Panc1 (cell line): ENCODE measurements around the gene SNRNP35. TPM values are rescaled to one million over a fixed set of nuclear protein-coding genes. Genes with fewer than 3 reads are reported as not detected.

ENCODE experiments used
- ATAC-seq: fragments of 200-7000 bp; cut with Tn5 transposase; 2 replicates; pipeline ENCODE4 v1.9.1; 2020; ENCODE audit warnings: mild to moderate bottlenecking, moderate library complexity
- BruUV-seq: library from RNA; stranded (reverse); fragments of 400-500 nt; replicated peaks from 2 replicates; lab custom pipeline; 2021; lab: Mats Ljungman, UMichigan
- CTCF ChIA-PET: fragments of 300-600 bp; sonication (Branson Sonifier 250); formaldehyde crosslinking; loops from one replicate; lab custom pipeline; 2022; ENCODE audit warnings: antibody characterized with exemption; lab: Charles Lee
- POLR2A ChIA-PET: fragments of 300-600 bp; sonication (Branson Sonifier 250); formaldehyde crosslinking; loops from one replicate; lab custom pipeline; 2022; ENCODE audit warnings: antibody characterized with exemption; lab: Charles Lee
- DNase-seq: peaks from one replicate; pipeline ENCODE4 v3.0.0-alpha.2; 2010; ENCODE audit warnings: low read depth, low spot score
- H3K27ac ChIP-seq: 2 replicates; pipeline ENCODE4 v1.5.1; 2011; ENCODE audit warnings: mild to moderate bottlenecking, low read length, inconsistent platforms
- H3K27me3 ChIP-seq: fragments of 200-500 bp; sonication (Bioruptor generic); 2 replicates; pipeline ENCODE4 v1.6.0; 2014; ENCODE audit warnings: low read length, inconsistent platforms; ENCODE audit not compliant: control insufficient read depth, insufficient read depth
- H3K36me3 ChIP-seq: fragments of 200-500 bp; sonication (Bioruptor generic); 2 replicates; pipeline ENCODE4 v1.5.1; 2014; ENCODE audit warnings: inconsistent platforms, mild to moderate bottlenecking, low read length, moderate library complexity; ENCODE audit not compliant: control insufficient read depth, insufficient read depth
- H3K4me1 ChIP-seq: 2 replicates; pipeline ENCODE4 v1.5.1; 2011; ENCODE audit warnings: inconsistent platforms, mild to moderate bottlenecking, low read length, moderate library complexity; ENCODE audit not compliant: control insufficient read depth, insufficient read depth
- H3K4me3 ChIP-seq, 2 experiments: 2 replicates each; pipeline ENCODE4 v1.5.1; 2011 to 2012; ENCODE audit warnings: low read depth in 2 of 2, low read length in 2 of 2, mild to moderate bottlenecking in 2 of 2, inconsistent platforms in 1 of 2, moderate library complexity in 1 of 2
- H3K9me3 ChIP-seq: fragments of 200-500 bp; sonication (Bioruptor generic); 2 replicates; pipeline ENCODE4 v1.5.1; 2014; ENCODE audit warnings: low read depth, mild to moderate bottlenecking, inconsistent platforms, low read length, moderate library complexity; ENCODE audit not compliant: control insufficient read depth, insufficient read depth
- POLR2AphosphoS5 ChIP-seq: IDR thresholded peaks from 2 replicates; pipeline ENCODE4 v1.6.1; 2012; ENCODE audit warnings: mild to moderate bottlenecking, low read depth, low read length, moderate library complexity
- REST ChIP-seq, 2 experiments: IDR thresholded peaks; 2 replicates each; pipeline ENCODE4 v1.6.1; 2011 to 2012; ENCODE audit warnings: low read depth in 2 of 2, control low read depth in 1 of 2, low read length in 1 of 2, mild to moderate bottlenecking in 1 of 2, moderate library complexity in 1 of 2; ENCODE audit not compliant: insufficient read depth in 1 of 2
- SIN3A ChIP-seq: IDR thresholded peaks from 2 replicates; pipeline ENCODE4 v1.6.1; 2012; ENCODE audit warnings: low read depth, mild to moderate bottlenecking, low read length, moderate library complexity, borderline replicate concordance; ENCODE audit not compliant: insufficient read depth
- TCF7L2 ChIP-seq: IDR thresholded peaks from 2 replicates; pipeline ENCODE4 v1.6.1; 2011; ENCODE audit warnings: mild to moderate bottlenecking, low read depth, low read length, inconsistent platforms
- in situ Hi-C: cut with HindIII; loops from 2 replicates; pipeline ENCODE4 v1.10.0; 2016; ENCODE audit warnings: low sequenced_read_pairs, low pct_unique_long_range_greater_than_20kb
- intact Hi-C: fragments of 100-400 bp; cut with micrococcal nuclease; formaldehyde crosslinking; loops from one replicate; pipeline ENCODE4 v1.10.0; 2022; ENCODE audit not compliant: unreplicated experiment
- total RNA-seq: library from RNA; stranded (reverse); gene quantifications from one replicate; pipeline ENCODE4 v1.2.1, GENCODE V29; 2021; ENCODE audit not compliant: unreplicated experiment
- TF ChIP-seq, protein P1 (sequence below): fragments of 450-650 bp; IDR thresholded peaks from 2 replicates; pipeline ENCODE4 v1.5.1; 2017; ENCODE audit warnings: mild to moderate bottlenecking

Gene SNRNP35
- total RNA-seq, 1 experiment from 2014 or later = 16.5 TPM

GRCh38 chr12:123498126-123498825 lies 40.3 kb downstream of the SNRNP35 start:
- no peak overlapping the region for H3K27ac ChIP-seq
- BruUV-seq = no TSS peak
- POLR2A ChIA-PET = no interaction called here
- no peaks in the 10 kb centered on the region for H3K4me1 ChIP-seq
- CTCF ChIA-PET = no interaction called here
- ATAC-seq (no peak), DNase-seq (no peak)
- in situ Hi-C loops = no loop called here
- no peak for TF ChIP-seq TCF7L2
- no peak for TF ChIP-seq REST (IDR thresholded peaks at IDR 0.05; ENCODE audit: insufficient read depth in 1 of 2, low read depth in 2 of 2, low read length in 1 of 2)
- no peak for TF ChIP-seq SIN3A
- TF ChIP-seq POLR2AphosphoS5 = no peak
- TF ChIP-seq, protein P1, sequence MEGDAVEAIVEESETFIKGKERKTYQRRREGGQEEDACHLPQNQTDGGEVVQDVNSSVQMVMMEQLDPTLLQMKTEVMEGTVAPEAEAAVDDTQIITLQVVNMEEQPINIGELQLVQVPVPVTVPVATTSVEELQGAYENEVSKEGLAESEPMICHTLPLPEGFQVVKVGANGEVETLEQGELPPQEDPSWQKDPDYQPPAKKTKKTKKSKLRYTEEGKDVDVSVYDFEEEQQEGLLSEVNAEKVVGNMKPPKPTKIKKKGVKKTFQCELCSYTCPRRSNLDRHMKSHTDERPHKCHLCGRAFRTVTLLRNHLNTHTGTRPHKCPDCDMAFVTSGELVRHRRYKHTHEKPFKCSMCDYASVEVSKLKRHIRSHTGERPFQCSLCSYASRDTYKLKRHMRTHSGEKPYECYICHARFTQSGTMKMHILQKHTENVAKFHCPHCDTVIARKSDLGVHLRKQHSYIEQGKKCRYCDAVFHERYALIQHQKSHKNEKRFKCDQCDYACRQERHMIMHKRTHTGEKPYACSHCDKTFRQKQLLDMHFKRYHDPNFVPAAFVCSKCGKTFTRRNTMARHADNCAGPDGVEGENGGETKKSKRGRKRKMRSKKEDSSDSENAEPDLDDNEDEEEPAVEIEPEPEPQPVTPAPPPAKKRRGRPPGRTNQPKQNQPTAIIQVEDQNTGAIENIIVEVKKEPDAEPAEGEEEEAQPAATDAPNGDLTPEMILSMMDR = no peak
- intact Hi-C loops = no loop called here
- no peaks in the 10 kb centered on the region for H3K9me3 ChIP-seq
- no peaks in the 10 kb centered on the region for H3K36me3 ChIP-seq
- no peaks in the 10 kb centered on the region for H3K27me3 ChIP-seq
- H3K4me3 ChIP-seq = no peak overlapping the region

- H3K27ac ChIP-seq = no peak overlapping the region
- H3K36me3 ChIP-seq = no peaks in the 10 kb centered on the region
- in situ Hi-C loops = no loop called here
- ATAC-seq (no peak), DNase-seq (no peak)
- intact Hi-C loops = no loop called here
- H3K27me3 ChIP-seq = no peaks in the 10 kb centered on the region
- H3K4me3 ChIP-seq = no peak overlapping the region
- no peaks in the 10 kb centered on the region for H3K9me3 ChIP-seq
- no peak for TF ChIP-seq POLR2AphosphoS5
- TF ChIP-seq, protein P1 = no peak
- POLR2A ChIA-PET = no interaction called here
- CTCF ChIA-PET = no interaction called here
- no TSS peak for BruUV-seq
- no peaks in the 10 kb centered on the region for H3K4me1 ChIP-seq
Measured at GRCh38 chr12:123499332-123499731, 41.4 kb downstream of the SNRNP35 start.
